Choroid plexus epithelial cell (primary cell): ENCODE results near the gene KIAA1328.

Source experiments
- DNase-seq: peaks from one replicate; pipeline ENCODE4 v3.0.0-alpha.2; 2010; ENCODE audit warnings: low read depth
- H3K4me3 ChIP-seq: 2 replicates; pipeline ENCODE4 v1.5.1; 2011; ENCODE audit warnings: low read depth, mild to moderate bottlenecking, control low read depth, low read length, moderate library complexity
- CTCF ChIP-seq: conservative IDR thresholded peaks from 2 replicates; pipeline ENCODE4 v1.5.1; 2011; ENCODE audit warnings: low read depth, mild to moderate bottlenecking, control low read depth, inconsistent platforms, low read length, moderate library complexity

Gene KIAA1328

GRCh38 chr18:37231251-37231650 is 402.3 kb downstream of the KIAA1328 start:
- no peak for TF ChIP-seq CTCF
- DNase-seq: no peak
- H3K4me3 ChIP-seq: no peak overlapping the region

GRCh38 chr18:37235583-37235982 is 406.7 kb downstream of the KIAA1328 start:
- TF ChIP-seq CTCF: no peak
- H3K4me3 ChIP-seq: no peak overlapping the region
- DNase-seq: no peak

- H3K4me3 ChIP-seq: no peak overlapping the region
- DNase-seq: no peak
- no peak for TF ChIP-seq CTCF
These were observed 409.6 kb downstream of the KIAA1328 start for GRCh38 chr18:37238282-37239108.

GRCh38 chr18:37242091-37242490 is 413.2 kb downstream of the KIAA1328 start:
- no peak for DNase-seq
- no peak for TF ChIP-seq CTCF
- H3K4me3 ChIP-seq: no peak overlapping the region

- TF ChIP-seq CTCF: no peak
- H3K4me3 ChIP-seq: no peak overlapping the region
- DNase-seq: no peak
These were observed 414.1 kb downstream of the KIAA1328 start for GRCh38 chr18:37242826-37243560.

- DNase-seq: no peak
- no peak for TF ChIP-seq CTCF
- H3K4me3 ChIP-seq: no peak overlapping the region
These were observed 414.8 kb downstream of the KIAA1328 start for GRCh38 chr18:37243741-37244140.

GRCh38 chr18:37244618-37245017 is 415.7 kb downstream of the KIAA1328 start:
- TF ChIP-seq CTCF: no peak
- no peak overlapping the region for H3K4me3 ChIP-seq
- no peak for DNase-seq
